ENCODE data around the gene LGI2.

DNA sequence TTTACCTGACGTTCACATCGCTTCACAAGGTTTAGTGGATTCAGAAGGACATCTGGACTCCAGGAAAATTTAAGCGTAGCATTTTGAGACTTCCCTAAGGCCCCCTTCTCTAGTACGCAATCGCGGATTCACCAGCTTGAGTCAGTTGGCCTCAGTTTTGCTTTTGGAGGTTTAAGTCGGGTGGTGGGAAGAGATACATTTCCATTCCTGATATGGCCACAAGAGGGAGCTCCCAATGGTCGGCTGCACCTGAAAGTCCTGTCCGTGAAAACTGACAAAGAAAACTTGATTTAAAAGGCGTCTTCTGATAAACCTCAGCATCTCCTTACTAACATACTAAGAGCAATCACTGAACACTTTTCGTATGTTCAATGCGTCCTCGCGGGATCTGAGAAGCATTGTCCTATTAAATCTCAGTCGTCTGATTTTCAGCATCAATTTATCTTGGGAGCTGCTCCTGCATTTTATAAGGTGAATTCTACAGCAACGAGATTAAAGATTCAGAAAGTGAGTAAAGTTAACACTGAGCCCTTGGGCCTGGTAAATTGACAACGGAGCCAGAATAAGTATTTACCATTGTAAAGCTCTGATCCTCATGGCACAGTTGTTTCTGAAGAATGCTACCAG, 50.6 kb downstream of the LGI2 start:
- TF ChIP-seq, protein P1, sequence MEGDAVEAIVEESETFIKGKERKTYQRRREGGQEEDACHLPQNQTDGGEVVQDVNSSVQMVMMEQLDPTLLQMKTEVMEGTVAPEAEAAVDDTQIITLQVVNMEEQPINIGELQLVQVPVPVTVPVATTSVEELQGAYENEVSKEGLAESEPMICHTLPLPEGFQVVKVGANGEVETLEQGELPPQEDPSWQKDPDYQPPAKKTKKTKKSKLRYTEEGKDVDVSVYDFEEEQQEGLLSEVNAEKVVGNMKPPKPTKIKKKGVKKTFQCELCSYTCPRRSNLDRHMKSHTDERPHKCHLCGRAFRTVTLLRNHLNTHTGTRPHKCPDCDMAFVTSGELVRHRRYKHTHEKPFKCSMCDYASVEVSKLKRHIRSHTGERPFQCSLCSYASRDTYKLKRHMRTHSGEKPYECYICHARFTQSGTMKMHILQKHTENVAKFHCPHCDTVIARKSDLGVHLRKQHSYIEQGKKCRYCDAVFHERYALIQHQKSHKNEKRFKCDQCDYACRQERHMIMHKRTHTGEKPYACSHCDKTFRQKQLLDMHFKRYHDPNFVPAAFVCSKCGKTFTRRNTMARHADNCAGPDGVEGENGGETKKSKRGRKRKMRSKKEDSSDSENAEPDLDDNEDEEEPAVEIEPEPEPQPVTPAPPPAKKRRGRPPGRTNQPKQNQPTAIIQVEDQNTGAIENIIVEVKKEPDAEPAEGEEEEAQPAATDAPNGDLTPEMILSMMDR (optimal IDR thresholded peaks at IDR 0.05 in 1 of 3, IDR thresholded peaks at IDR 0.05 in 1 of 3, conservative IDR thresholded peaks at IDR 0.05 in 1 of 3; ENCODE audit: extremely low read depth in 1 of 3, insufficient read depth in 2 of 3, low read length in 3 of 3): peak; percentile 72 to 90 (median 82)
- TF ChIP-seq EZH2 (IDR thresholded peaks at IDR 0.05; ENCODE audit: low read length): no peak
